WTC11 (cell line): Measurements from ENCODE around the gene RASGRF2. TPM values are rescaled to one million over a fixed set of nuclear protein-coding genes. Genes with fewer than 3 reads are reported as not detected.
A peak's percentile ranks its signal among the peaks of the same experiment; 100 is the strongest.

ENCODE experiments used
- ATAC-seq: fragments of 200-7000 bp; cut with Tn5 transposase; 2 replicates; pipeline ENCODE4 v1.10.0; 2021; ENCODE audit warnings: mild to moderate bottlenecking, moderate library complexity
- CTCF ChIA-PET: fragments of 300-600 bp; sonication (Branson Sonifier 250); formaldehyde crosslinking; loops from one replicate; lab custom pipeline; 2021; ENCODE audit warnings: antibody characterized with exemption; lab: Charles Lee
- POLR2A ChIA-PET: fragments of 350-600 bp; sonication (Branson Sonifier 250); formaldehyde crosslinking; loops from one replicate; lab custom pipeline; 2021; ENCODE audit warnings: antibody characterized with exemption; lab: Charles Lee
- DNase-seq: peaks from one replicate; pipeline ENCODE4 v3.0.0; 2021; ENCODE audit warnings: low spot score
- H3K27ac Mint-ChIP-seq: 2 replicates; pipeline ENCODE4 v1.8.0; 2021; ENCODE audit warnings: mixed read lengths
- H3K27me3 Mint-ChIP-seq: 2 replicates; pipeline ENCODE4 v1.8.0; 2021; ENCODE audit warnings: low read depth, mild to moderate bottlenecking, moderate library complexity, mixed read lengths
- H3K36me3 Mint-ChIP-seq: 2 replicates; pipeline ENCODE4 v1.8.0; 2021; ENCODE audit warnings: mixed read lengths
- H3K4me1 Mint-ChIP-seq: 2 replicates; pipeline ENCODE4 v1.8.0; 2022; ENCODE audit warnings: mixed read lengths
- H3K4me3 Mint-ChIP-seq: 2 replicates; pipeline ENCODE4 v1.8.0; 2021; ENCODE audit warnings: mild to moderate bottlenecking, moderate library complexity, mixed read lengths
- H3K9me3 Mint-ChIP-seq: 2 replicates; pipeline ENCODE4 v1.8.0; 2021; ENCODE audit warnings: mixed read lengths
- CREM ChIP-seq: sonication (generic); formaldehyde crosslinking; IDR thresholded peaks from 2 replicates; pipeline ENCODE4 v1.8.1; 2022; ENCODE audit warnings: mild to moderate bottlenecking, missing genetic modification reagents, moderate library complexity
- FOXJ3 ChIP-seq: sonication (generic); formaldehyde crosslinking; IDR thresholded peaks from 2 replicates; pipeline ENCODE4 v1.9.0; 2021; ENCODE audit warnings: missing genetic modification reagents, mild to moderate bottlenecking, borderline replicate concordance
- FOXK1 ChIP-seq: sonication (generic); formaldehyde crosslinking; IDR thresholded peaks from 2 replicates; pipeline ENCODE4 v1.8.0; 2022; ENCODE audit warnings: mild to moderate bottlenecking, moderate library complexity, missing genetic modification reagents
- GABPB1 ChIP-seq: sonication (generic); formaldehyde crosslinking; IDR thresholded peaks from 2 replicates; pipeline ENCODE4 v1.8.1; 2023; ENCODE audit warnings: mild to moderate bottlenecking, missing genetic modification reagents
- GRHL2 ChIP-seq: fragments of 250-450 bp; sonication (Bioruptor Pico); IDR thresholded peaks from 2 replicates; pipeline ENCODE4 v1.8.0; 2022; ENCODE audit warnings: mild to moderate bottlenecking, moderate library complexity; ENCODE audit not compliant: insufficient replicate concordance, severe bottlenecking
- GTF2I ChIP-seq: fragments of 250-450 bp; sonication (Bioruptor Pico); conservative IDR thresholded peaks from 2 replicates; pipeline ENCODE4 v1.4.0; 2021; ENCODE audit warnings: mild to moderate bottlenecking
- MXD4 ChIP-seq: fragments of 250-450 bp; sonication (Bioruptor Pico); IDR thresholded peaks from 2 replicates; pipeline ENCODE4 v1.8.0; 2021; ENCODE audit warnings: mild to moderate bottlenecking, moderate library complexity, borderline replicate concordance
- NFATC4 ChIP-seq: fragments of 250-450 bp; sonication (Bioruptor Pico); IDR thresholded peaks from 2 replicates; pipeline ENCODE4 v1.9.0; 2021; ENCODE audit warnings: mild to moderate bottlenecking
- SP1 ChIP-seq: sonication (generic); formaldehyde crosslinking; conservative IDR thresholded peaks from 2 replicates; pipeline ENCODE4 v1.8.1; 2022; ENCODE audit warnings: missing genetic modification reagents
- TEAD1 ChIP-seq: sonication (generic); formaldehyde crosslinking; IDR thresholded peaks from 2 replicates; pipeline ENCODE4 v1.8.0; 2022; ENCODE audit warnings: mild to moderate bottlenecking, missing genetic modification reagents
- TEAD4 ChIP-seq: sonication (generic); formaldehyde crosslinking; IDR thresholded peaks from 2 replicates; pipeline ENCODE4 v1.8.0; 2022; ENCODE audit warnings: mild to moderate bottlenecking, missing genetic modification reagents
- TP53 ChIP-seq: sonication (generic); formaldehyde crosslinking; IDR thresholded peaks from 2 replicates; pipeline ENCODE4 v1.8.1; 2023; ENCODE audit warnings: mild to moderate bottlenecking, missing genetic modification reagents
- ZNF219 ChIP-seq: sonication (generic); formaldehyde crosslinking; IDR thresholded peaks from 2 replicates; pipeline ENCODE4 v1.8.0; 2023; ENCODE audit warnings: missing genetic modification reagents, mild to moderate bottlenecking, borderline replicate concordance
- total RNA-seq: library from RNA; stranded (reverse); gene quantifications from 3 replicates; pipeline ENCODE4 v1.2.3, GENCODE V29; 2021
- TF ChIP-seq, protein P1 (sequence below): sonication (generic); formaldehyde crosslinking; IDR thresholded peaks from 2 replicates; pipeline ENCODE4 v1.8.0; 2022; ENCODE audit warnings: missing genetic modification reagents
- TF ChIP-seq, protein P2 (sequence below): sonication (generic); formaldehyde crosslinking; conservative IDR thresholded peaks from 2 replicates; pipeline ENCODE4 v1.8.1; 2023; ENCODE audit warnings: mild to moderate bottlenecking, low read depth, missing genetic modification reagents, moderate library complexity
- TF ChIP-seq, protein P3 (sequence below): sonication (generic); formaldehyde crosslinking; IDR thresholded peaks from 2 replicates; pipeline ENCODE4 v1.8.1; 2022; ENCODE audit warnings: missing genetic modification reagents, borderline replicate concordance
- TF ChIP-seq, protein P4 (sequence below): sonication (generic); formaldehyde crosslinking; IDR thresholded peaks from 2 replicates; pipeline ENCODE4 v1.8.1; 2023; ENCODE audit warnings: mild to moderate bottlenecking, missing genetic modification reagents, borderline replicate concordance
- TF ChIP-seq, protein P5 (sequence below): sonication (generic); formaldehyde crosslinking; IDR thresholded peaks from 2 replicates; pipeline ENCODE4 v1.8.1; 2023; ENCODE audit warnings: mild to moderate bottlenecking, missing genetic modification reagents

RASGRF2 gene
- total RNA-seq, 1 experiment from 2014 or later = 17.6 TPM

DNA sequence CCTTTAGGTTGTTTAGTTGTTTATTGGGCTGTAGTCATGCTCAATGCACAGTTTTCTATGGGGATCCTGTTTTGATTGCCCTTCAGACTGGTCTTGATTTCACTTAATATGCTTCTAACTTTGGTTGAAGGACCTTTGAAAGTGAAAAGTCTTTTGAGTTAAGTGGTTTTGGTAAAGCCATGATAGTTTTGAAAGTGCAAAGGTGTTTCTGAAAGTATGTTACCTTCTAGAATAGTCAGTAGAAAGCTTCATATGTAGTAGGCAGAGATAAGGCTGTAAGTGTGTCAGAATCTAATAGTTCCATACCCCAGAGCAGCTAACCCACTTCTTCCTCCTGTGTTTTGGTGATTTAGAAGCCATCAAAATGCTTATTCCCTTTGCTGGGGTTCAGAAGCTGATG lies 46.1 kb downstream of the RASGRF2 start (continued):
- TF ChIP-seq, protein P1, sequence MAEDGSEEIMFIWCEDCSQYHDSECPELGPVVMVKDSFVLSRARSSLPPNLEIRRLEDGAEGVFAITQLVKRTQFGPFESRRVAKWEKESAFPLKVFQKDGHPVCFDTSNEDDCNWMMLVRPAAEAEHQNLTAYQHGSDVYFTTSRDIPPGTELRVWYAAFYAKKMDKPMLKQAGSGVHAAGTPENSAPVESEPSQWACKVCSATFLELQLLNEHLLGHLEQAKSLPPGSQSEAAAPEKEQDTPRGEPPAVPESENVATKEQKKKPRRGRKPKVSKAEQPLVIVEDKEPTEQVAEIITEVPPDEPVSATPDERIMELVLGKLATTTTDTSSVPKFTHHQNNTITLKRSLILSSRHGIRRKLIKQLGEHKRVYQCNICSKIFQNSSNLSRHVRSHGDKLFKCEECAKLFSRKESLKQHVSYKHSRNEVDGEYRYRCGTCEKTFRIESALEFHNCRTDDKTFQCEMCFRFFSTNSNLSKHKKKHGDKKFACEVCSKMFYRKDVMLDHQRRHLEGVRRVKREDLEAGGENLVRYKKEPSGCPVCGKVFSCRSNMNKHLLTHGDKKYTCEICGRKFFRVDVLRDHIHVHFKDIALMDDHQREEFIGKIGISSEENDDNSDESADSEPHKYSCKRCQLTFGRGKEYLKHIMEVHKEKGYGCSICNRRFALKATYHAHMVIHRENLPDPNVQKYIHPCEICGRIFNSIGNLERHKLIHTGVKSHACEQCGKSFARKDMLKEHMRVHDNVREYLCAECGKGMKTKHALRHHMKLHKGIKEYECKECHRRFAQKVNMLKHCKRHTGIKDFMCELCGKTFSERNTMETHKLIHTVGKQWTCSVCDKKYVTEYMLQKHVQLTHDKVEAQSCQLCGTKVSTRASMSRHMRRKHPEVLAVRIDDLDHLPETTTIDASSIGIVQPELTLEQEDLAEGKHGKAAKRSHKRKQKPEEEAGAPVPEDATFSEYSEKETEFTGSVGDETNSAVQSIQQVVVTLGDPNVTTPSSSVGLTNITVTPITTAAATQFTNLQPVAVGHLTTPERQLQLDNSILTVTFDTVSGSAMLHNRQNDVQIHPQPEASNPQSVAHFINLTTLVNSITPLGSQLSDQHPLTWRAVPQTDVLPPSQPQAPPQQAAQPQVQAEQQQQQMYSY (CRISPR knock-in tag) = no peak
- no peak for TF ChIP-seq GTF2I (CRISPR knock-in tag)
- TF ChIP-seq, protein P2, sequence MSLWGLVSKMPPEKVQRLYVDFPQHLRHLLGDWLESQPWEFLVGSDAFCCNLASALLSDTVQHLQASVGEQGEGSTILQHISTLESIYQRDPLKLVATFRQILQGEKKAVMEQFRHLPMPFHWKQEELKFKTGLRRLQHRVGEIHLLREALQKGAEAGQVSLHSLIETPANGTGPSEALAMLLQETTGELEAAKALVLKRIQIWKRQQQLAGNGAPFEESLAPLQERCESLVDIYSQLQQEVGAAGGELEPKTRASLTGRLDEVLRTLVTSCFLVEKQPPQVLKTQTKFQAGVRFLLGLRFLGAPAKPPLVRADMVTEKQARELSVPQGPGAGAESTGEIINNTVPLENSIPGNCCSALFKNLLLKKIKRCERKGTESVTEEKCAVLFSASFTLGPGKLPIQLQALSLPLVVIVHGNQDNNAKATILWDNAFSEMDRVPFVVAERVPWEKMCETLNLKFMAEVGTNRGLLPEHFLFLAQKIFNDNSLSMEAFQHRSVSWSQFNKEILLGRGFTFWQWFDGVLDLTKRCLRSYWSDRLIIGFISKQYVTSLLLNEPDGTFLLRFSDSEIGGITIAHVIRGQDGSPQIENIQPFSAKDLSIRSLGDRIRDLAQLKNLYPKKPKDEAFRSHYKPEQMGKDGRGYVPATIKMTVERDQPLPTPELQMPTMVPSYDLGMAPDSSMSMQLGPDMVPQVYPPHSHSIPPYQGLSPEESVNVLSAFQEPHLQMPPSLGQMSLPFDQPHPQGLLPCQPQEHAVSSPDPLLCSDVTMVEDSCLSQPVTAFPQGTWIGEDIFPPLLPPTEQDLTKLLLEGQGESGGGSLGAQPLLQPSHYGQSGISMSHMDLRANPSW (CRISPR knock-in tag) = no peak
- TF ChIP-seq CREM (CRISPR knock-in tag) = no peak
- TF ChIP-seq, all 79 proteins: peak for 0

DNA sequence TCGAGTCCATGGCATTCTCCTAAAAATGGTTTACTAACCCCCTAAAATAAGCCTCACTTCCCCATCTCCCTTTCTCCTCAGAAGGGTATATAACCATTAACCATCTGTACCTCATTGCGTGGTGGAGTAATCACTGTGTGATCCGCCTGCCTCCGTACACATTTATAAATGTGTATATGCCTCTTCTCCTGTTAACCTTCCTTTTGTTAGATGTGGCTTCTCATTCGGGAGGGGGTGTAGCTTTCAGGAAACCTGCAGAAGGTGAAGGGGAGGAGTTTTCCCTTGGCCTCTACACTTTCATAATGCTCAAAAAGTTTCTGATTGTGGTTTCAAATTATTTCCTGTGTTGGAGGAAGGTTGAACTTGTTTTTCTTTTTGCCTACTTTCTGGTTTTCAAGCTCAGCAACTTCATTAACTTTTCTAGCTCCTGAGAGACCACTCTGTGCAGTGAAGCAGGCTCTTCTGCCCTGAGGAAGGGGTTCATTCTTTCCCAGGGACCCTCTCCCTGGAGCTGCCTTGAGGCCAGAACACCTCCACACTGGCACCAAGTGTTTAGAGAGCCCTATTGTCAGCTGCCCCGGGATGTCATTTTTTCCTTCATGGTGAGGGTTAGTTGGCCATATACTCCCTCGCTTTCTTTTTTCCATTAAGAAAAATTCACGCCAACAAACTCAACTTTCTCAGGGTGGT lies 46.9 kb downstream of the RASGRF2 start:
- H3K9me3 Mint-ChIP-seq = no peaks in the 10 kb centered on the region
- POLR2A ChIA-PET = no interaction called here
- CTCF ChIA-PET = interaction anchor here (0.6 kb wide), 1 partner anchor 36 kb away, joined by 3 read pairs; no protein-coding TSS in a partner anchor
- ATAC-seq = no peak
- H3K4me1 Mint-ChIP-seq = peaks cover 12% of the 10 kb centered on the region
- no peaks in the 10 kb centered on the region for H3K36me3 Mint-ChIP-seq
- no peaks in the 10 kb centered on the region for H3K27me3 Mint-ChIP-seq
- no peak overlapping the region for H3K4me3 Mint-ChIP-seq
- no peak for DNase-seq
- H3K27ac Mint-ChIP-seq = peak overlapping the region; percentile 10; the same call in 1 of the 2 replicates
- TF ChIP-seq TP53 (CRISPR knock-in tag) (no peak), FOXK1 (CRISPR knock-in tag) (no peak), FOXJ3 (CRISPR knock-in tag) (no peak), ZNF219 (CRISPR knock-in tag) (no peak), MXD4 (CRISPR knock-in tag) (no peak), TEAD4 (CRISPR knock-in tag) (no peak), SP1 (CRISPR knock-in tag) (no peak), TEAD1 (no peak), GABPB1 (CRISPR knock-in tag) (no peak), GRHL2 (CRISPR knock-in tag) (no peak), NFATC4 (CRISPR knock-in tag) (no peak)
- TF ChIP-seq, protein P3, sequence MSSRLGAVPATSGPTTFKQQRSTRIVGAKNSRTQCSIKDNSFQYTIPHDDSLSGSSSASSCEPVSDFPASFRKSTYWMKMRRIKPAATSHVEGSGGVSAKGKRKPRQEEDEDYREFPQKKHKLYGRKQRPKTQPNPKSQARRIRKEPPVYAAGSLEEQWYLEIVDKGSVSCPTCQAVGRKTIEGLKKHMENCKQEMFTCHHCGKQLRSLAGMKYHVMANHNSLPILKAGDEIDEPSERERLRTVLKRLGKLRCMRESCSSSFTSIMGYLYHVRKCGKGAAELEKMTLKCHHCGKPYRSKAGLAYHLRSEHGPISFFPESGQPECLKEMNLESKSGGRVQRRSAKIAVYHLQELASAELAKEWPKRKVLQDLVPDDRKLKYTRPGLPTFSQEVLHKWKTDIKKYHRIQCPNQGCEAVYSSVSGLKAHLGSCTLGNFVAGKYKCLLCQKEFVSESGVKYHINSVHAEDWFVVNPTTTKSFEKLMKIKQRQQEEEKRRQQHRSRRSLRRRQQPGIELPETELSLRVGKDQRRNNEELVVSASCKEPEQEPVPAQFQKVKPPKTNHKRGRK (CRISPR knock-in tag) = no peak
- TF ChIP-seq, protein P4, sequence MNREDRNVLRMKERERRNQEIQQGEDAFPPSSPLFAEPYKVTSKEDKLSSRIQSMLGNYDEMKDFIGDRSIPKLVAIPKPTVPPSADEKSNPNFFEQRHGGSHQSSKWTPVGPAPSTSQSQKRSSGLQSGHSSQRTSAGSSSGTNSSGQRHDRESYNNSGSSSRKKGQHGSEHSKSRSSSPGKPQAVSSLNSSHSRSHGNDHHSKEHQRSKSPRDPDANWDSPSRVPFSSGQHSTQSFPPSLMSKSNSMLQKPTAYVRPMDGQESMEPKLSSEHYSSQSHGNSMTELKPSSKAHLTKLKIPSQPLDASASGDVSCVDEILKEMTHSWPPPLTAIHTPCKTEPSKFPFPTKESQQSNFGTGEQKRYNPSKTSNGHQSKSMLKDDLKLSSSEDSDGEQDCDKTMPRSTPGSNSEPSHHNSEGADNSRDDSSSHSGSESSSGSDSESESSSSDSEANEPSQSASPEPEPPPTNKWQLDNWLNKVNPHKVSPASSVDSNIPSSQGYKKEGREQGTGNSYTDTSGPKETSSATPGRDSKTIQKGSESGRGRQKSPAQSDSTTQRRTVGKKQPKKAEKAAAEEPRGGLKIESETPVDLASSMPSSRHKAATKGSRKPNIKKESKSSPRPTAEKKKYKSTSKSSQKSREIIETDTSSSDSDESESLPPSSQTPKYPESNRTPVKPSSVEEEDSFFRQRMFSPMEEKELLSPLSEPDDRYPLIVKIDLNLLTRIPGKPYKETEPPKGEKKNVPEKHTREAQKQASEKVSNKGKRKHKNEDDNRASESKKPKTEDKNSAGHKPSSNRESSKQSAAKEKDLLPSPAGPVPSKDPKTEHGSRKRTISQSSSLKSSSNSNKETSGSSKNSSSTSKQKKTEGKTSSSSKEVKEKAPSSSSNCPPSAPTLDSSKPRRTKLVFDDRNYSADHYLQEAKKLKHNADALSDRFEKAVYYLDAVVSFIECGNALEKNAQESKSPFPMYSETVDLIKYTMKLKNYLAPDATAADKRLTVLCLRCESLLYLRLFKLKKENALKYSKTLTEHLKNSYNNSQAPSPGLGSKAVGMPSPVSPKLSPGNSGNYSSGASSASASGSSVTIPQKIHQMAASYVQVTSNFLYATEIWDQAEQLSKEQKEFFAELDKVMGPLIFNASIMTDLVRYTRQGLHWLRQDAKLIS (CRISPR knock-in tag) = no peak
- TF ChIP-seq, protein P2 (CRISPR knock-in tag) = no peak
- TF ChIP-seq, protein P5, sequence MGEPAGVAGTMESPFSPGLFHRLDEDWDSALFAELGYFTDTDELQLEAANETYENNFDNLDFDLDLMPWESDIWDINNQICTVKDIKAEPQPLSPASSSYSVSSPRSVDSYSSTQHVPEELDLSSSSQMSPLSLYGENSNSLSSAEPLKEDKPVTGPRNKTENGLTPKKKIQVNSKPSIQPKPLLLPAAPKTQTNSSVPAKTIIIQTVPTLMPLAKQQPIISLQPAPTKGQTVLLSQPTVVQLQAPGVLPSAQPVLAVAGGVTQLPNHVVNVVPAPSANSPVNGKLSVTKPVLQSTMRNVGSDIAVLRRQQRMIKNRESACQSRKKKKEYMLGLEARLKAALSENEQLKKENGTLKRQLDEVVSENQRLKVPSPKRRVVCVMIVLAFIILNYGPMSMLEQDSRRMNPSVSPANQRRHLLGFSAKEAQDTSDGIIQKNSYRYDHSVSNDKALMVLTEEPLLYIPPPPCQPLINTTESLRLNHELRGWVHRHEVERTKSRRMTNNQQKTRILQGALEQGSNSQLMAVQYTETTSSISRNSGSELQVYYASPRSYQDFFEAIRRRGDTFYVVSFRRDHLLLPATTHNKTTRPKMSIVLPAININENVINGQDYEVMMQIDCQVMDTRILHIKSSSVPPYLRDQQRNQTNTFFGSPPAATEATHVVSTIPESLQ (CRISPR knock-in tag) = no peak
